ENCODE data around the gene GNB1L.

GNB1L gene

GRCh38 chr22:19846620-19847344 is 7.9 kb downstream of the GNB1L start:
- no peak for DNase-seq (ENCODE audit: low read depth)
- no peak overlapping the region for H3K4me3 ChIP-seq (ENCODE audit: control insufficient read depth, low read depth, low read length)
- TF ChIP-seq, protein P1, sequence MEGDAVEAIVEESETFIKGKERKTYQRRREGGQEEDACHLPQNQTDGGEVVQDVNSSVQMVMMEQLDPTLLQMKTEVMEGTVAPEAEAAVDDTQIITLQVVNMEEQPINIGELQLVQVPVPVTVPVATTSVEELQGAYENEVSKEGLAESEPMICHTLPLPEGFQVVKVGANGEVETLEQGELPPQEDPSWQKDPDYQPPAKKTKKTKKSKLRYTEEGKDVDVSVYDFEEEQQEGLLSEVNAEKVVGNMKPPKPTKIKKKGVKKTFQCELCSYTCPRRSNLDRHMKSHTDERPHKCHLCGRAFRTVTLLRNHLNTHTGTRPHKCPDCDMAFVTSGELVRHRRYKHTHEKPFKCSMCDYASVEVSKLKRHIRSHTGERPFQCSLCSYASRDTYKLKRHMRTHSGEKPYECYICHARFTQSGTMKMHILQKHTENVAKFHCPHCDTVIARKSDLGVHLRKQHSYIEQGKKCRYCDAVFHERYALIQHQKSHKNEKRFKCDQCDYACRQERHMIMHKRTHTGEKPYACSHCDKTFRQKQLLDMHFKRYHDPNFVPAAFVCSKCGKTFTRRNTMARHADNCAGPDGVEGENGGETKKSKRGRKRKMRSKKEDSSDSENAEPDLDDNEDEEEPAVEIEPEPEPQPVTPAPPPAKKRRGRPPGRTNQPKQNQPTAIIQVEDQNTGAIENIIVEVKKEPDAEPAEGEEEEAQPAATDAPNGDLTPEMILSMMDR (IDR thresholded peaks at IDR 0.05; ENCODE audit: control insufficient read depth, insufficient read depth, low read depth, low read length, missing control alignments), result no peak

GRCh38 chr22:19845054-19845722 is 9.5 kb downstream of the GNB1L start:
- no peak for DNase-seq (ENCODE audit: low read depth)
- H3K4me3 ChIP-seq (ENCODE audit: control insufficient read depth, low read depth, low read length), result no peak overlapping the region
- TF ChIP-seq, protein P1 (IDR thresholded peaks at IDR 0.05; ENCODE audit: control insufficient read depth, insufficient read depth, low read depth, low read length, missing control alignments), result no peak

DNA sequence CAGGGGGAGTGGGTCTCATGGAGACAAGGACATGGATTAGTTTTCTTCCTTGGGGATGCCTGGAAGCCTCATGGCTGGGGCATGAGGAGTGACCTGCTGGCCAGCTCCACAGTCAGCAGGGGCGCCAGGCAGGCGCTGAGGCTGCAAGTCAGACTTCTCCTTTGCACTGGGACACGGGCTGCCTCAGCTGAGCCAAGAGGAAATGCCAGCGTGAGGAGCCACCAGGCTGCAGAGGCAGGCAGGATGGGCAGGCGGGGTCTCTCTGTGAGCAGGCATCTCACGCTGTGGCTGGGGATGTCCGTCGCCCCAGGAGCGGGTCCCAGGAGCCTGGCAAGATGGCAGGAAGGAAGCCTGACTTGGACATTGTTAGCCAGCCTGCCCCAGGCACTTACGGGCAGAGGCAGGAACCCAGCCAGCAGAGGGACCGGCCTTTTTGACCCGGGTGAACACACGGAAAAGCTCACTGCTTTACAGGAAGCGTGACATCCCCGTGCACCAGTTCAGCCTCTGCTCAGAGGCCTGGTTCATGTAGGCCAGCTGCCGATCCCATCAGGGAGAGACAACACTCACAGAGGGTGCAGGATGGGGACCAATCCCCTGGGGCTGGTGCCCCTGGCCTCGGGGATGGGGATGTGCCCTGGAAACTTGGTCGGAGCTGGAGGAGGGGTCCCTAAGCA is 10.2 kb downstream of the GNB1L start:
- TF ChIP-seq, protein P1 (IDR thresholded peaks at IDR 0.05; ENCODE audit: control insufficient read depth, insufficient read depth, low read depth, low read length, missing control alignments), result peak; percentile 7
- DNase-seq (ENCODE audit: low read depth), result peak; percentile 14

DNA sequence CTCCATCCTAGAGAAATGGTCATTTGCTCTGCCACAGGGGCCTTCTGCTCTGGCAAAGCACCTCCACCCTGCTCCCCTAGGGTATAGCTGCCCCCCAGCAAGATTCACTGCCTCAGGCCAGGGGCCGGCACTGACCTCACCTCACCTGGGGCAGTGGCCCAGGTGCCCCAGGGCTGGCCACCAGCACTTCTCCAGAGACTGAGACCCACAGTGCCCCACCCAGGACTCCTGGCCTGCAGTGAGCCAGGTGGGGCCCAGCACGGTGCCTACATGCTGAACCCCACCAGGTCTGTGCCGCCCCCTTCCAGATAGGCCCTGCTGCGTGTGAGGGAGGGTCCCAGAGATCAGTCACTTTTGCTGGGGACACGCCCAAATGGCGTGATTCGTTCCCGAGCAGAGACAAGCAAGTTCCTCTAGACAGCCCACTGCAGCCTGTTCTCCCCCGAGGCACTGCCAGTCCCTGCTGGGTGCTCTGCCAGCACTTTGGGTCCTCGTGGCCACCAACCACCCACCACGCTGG is 10.8 kb downstream of the GNB1L start:
- TF ChIP-seq, protein P1 (IDR thresholded peaks at IDR 0.05; ENCODE audit: control insufficient read depth, insufficient read depth, low read depth, low read length, missing control alignments), result no peak
- no peak overlapping the region for H3K4me3 ChIP-seq (ENCODE audit: control insufficient read depth, low read depth, low read length)
- DNase-seq (ENCODE audit: low read depth), result no peak

More for the DNA sequence above, 10.2 kb downstream of the GNB1L start:
- no peak overlapping the region for H3K4me3 ChIP-seq (ENCODE audit: control insufficient read depth, low read depth, low read length)

GRCh38 chr22:19843107-19843856 is 11.4 kb downstream of the GNB1L start:
- TF ChIP-seq, protein P1 (IDR thresholded peaks at IDR 0.05; ENCODE audit: control insufficient read depth, insufficient read depth, low read depth, low read length, missing control alignments), result no peak
- DNase-seq (ENCODE audit: low read depth), result no peak
- no peak overlapping the region for H3K4me3 ChIP-seq (ENCODE audit: control insufficient read depth, low read depth, low read length)
